Osteocyte (in vitro differentiated cells): ENCODE measurements around the gene RBP2. TPM values are rescaled to one million over a fixed set of nuclear protein-coding genes. Genes with fewer than 3 reads are reported as not detected.

Source experiments
- DNase-seq: peaks from one replicate; pipeline ENCODE4 v3.0.0; 2021; ENCODE audit warnings: mixed read lengths; ENCODE audit not compliant: unreplicated experiment; ENCODE audit errors: extremely low spot score
- H3K27ac Mint-ChIP-seq: one replicate; pipeline ENCODE4 v1.8.0; 2021; ENCODE audit warnings: mild to moderate bottlenecking, mixed read lengths; ENCODE audit not compliant: unreplicated experiment
- H3K27me3 Mint-ChIP-seq: one replicate; pipeline ENCODE4 v1.8.0; 2021; ENCODE audit warnings: mixed read lengths; ENCODE audit not compliant: unreplicated experiment
- H3K36me3 Mint-ChIP-seq: one replicate; pipeline ENCODE4 v1.8.0; 2021; ENCODE audit warnings: mixed read lengths; ENCODE audit not compliant: unreplicated experiment
- H3K4me1 Mint-ChIP-seq: one replicate; pipeline ENCODE4 v1.8.0; 2021; ENCODE audit warnings: mixed read lengths; ENCODE audit not compliant: unreplicated experiment
- H3K4me3 Mint-ChIP-seq: one replicate; pipeline ENCODE4 v1.8.0; 2021; ENCODE audit warnings: mild to moderate bottlenecking, moderate library complexity, mixed read lengths; ENCODE audit not compliant: unreplicated experiment
- H3K9me3 Mint-ChIP-seq: one replicate; pipeline ENCODE4 v1.8.0; 2021; ENCODE audit warnings: mixed read lengths; ENCODE audit not compliant: unreplicated experiment
- total RNA-seq: library from RNA; stranded (reverse); gene quantifications from 2 replicates; pipeline ENCODE4 v1.2.1, GENCODE V29; 2021
- TF ChIP-seq, protein P1 (sequence below): fragments of 200-600 bp; sonication (generic); IDR thresholded peaks from 2 replicates; pipeline ENCODE4 v1.5.0; 2021; ENCODE audit warnings: antibody characterized with exemption, mild to moderate bottlenecking, moderate library complexity

The RBP2 gene
- total RNA-seq, 1 donor from 2014 or later = not detected

DNA sequence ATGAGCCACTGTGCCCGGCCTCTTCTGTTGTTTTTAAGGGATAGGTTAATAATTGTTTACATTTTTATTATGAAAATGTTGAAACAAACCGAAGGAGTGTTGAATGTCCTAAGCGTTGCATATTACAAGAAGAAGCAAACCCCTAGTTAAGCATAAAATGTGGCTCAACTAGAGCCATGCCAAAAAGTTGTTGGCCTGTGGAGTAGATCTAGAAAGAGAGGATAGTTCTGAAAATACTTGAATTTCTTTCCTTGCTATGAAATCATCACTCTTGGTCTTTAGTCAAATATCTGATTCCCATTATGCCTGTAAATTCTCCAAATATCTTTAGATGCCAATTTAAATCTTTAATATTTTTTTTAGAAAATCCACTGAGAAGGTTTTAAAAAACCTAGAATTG, 12.8 kb downstream of the RBP2 start:
- Mint-ChIP-seq H3K9me3 (no peaks in the 10 kb centered on the region), H3K4me3 (no peak overlapping the region), H3K27me3 (peaks cover 1% of the 10 kb centered on the region), H3K36me3 (no peaks in the 10 kb centered on the region), H3K4me1 (peaks cover 11% of the 10 kb centered on the region), H3K27ac (no peak overlapping the region)
- no peak for DNase-seq
- TF ChIP-seq, protein P1, sequence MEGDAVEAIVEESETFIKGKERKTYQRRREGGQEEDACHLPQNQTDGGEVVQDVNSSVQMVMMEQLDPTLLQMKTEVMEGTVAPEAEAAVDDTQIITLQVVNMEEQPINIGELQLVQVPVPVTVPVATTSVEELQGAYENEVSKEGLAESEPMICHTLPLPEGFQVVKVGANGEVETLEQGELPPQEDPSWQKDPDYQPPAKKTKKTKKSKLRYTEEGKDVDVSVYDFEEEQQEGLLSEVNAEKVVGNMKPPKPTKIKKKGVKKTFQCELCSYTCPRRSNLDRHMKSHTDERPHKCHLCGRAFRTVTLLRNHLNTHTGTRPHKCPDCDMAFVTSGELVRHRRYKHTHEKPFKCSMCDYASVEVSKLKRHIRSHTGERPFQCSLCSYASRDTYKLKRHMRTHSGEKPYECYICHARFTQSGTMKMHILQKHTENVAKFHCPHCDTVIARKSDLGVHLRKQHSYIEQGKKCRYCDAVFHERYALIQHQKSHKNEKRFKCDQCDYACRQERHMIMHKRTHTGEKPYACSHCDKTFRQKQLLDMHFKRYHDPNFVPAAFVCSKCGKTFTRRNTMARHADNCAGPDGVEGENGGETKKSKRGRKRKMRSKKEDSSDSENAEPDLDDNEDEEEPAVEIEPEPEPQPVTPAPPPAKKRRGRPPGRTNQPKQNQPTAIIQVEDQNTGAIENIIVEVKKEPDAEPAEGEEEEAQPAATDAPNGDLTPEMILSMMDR = no peak

DNA sequence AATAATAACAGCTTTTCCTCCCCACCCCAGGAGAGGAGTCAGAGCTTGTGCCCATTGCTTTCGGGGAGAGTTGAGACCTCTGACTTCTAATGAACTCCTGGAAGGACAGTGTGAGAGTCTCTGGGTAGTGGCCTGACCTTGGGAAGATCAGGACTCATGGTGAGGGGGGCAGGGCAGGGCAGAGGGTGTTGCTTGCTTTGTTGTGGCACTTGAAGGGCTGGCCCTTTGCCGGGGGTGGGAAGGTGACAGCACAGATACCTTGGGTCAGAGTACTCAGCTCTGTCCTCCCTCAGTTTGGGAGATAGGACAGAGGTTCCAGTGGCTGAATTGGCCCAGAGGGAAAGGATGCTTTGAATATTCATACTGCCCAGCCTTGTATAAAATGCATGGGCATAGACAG, 15.8 kb downstream of the RBP2 start:
- H3K27me3 Mint-ChIP-seq = peaks cover 1% of the 10 kb centered on the region
- no peak overlapping the region for H3K4me3 Mint-ChIP-seq
- H3K27ac Mint-ChIP-seq = no peak overlapping the region
- TF ChIP-seq, protein P1 = no peak
- DNase-seq = no peak
- H3K36me3 Mint-ChIP-seq = no peaks in the 10 kb centered on the region
- H3K4me1 Mint-ChIP-seq = peaks cover 11% of the 10 kb centered on the region
- H3K9me3 Mint-ChIP-seq = no peaks in the 10 kb centered on the region

DNA sequence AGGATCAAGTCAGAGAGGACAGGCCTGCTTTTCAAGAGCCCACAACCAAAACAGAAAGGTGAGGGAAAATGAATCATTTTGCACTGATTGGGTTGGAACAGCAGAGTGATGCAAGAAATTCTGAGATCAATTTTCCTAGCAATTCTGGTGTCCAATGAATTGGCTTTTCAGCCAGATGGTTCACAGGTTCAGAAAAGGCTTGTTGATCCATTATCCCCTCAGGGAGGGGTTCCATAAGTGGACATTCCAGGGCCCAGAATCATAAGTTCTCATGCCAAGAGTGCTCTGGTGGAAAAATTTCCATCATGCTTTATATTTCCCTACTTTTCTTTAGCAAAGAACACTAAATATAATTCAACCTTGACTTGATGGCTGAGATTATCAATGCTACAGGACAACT, 16.2 kb downstream of the RBP2 start:
- Mint-ChIP-seq H3K4me3 (no peak overlapping the region), H3K27ac (no peak overlapping the region)
- DNase-seq = no peak

DNA sequence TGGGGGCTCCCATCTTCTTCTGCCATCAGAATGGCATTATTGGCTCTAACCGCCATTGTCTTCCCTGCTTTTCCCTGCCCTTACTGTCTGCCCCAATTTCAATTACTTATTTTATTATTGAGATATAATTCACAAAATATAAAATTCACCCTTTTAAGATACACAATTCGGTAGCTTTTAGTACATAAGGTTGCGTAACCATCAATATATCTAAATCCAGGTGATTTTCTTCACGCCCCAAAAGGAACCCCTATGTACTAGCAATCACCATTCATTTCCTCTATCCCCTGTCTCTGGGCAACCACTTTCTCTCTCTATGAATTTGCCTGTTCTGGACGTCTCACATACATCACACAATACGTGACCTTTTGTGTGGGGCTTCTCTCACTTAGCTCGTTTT, 18.0 kb downstream of the RBP2 start:
- peaks cover 11% of the 10 kb centered on the region for H3K4me1 Mint-ChIP-seq
- peaks cover 2% of the 10 kb centered on the region for H3K36me3 Mint-ChIP-seq
- DNase-seq = no peak

More for the DNA sequence above, 16.2 kb downstream of the RBP2 start:
- Mint-ChIP-seq H3K36me3 (no peaks in the 10 kb centered on the region), H3K9me3 (no peaks in the 10 kb centered on the region), H3K4me1 (peaks cover 11% of the 10 kb centered on the region), H3K27me3 (peaks cover 1% of the 10 kb centered on the region)
- TF ChIP-seq, protein P1 = no peak

DNA sequence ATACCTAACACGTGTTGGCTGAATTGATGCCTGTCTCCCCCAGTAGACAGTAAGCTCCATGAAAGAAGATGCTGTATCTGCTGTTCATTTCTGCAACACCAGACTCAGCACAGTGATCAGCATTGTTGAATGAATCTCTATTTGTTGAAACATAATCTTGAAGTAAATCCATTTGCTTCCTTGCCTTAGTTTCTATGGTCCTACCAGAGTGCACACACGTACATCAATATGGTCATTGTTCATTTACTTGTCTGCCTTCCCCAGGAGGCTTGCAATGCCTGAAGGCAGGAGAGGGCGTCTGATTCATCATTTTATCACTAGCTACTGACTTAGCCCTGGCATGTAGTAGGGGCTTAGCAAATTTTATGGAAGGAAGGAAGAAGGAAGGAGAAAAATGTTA, 19.2 kb downstream of the RBP2 start:
- no peaks in the 10 kb centered on the region for H3K27me3 Mint-ChIP-seq
- no peak overlapping the region for H3K27ac Mint-ChIP-seq
- peaks cover 11% of the 10 kb centered on the region for H3K4me1 Mint-ChIP-seq
- H3K36me3 Mint-ChIP-seq = peaks cover 2% of the 10 kb centered on the region
- no peak overlapping the region for H3K4me3 Mint-ChIP-seq
- H3K9me3 Mint-ChIP-seq = no peaks in the 10 kb centered on the region
- TF ChIP-seq, protein P1 = no peak
- DNase-seq = no peak

More for the DNA sequence above, 18.0 kb downstream of the RBP2 start:
- TF ChIP-seq, protein P1 = no peak
- H3K27ac Mint-ChIP-seq = no peak overlapping the region
- no peaks in the 10 kb centered on the region for H3K27me3 Mint-ChIP-seq
- H3K4me3 Mint-ChIP-seq = no peak overlapping the region
- H3K9me3 Mint-ChIP-seq = no peaks in the 10 kb centered on the region
